SK-N-SH (cell line): ENCODE results near the gene MORN2. TPM values are rescaled to one million over a fixed set of nuclear protein-coding genes. Genes with fewer than 3 reads are reported as not detected.
"Not testable (repeated sequence)": the region's sequence is repeated elsewhere in the genome, so short reads cannot be mapped to it uniquely, and the experiment has no call there.

Experiments used
- CTCF ChIA-PET: fragments of 300-600, 350-600 bp; formaldehyde crosslinking; extraction: SDS; loops from one replicate; lab custom pipeline; 2021; lab: Yijun Ruan, JAX
- POLR2A ChIA-PET: fragments of 350-600 bp; sonication (Branson Sonifier 250); formaldehyde crosslinking; extraction: SDS; loops from one replicate; lab custom pipeline; 2020; ENCODE audit warnings: antibody characterized with exemption, inconsistent platforms; lab: Yijun Ruan, JAX
- DNase-seq: peaks from one replicate; pipeline ENCODE4 v3.0.0; 2012
- H2AFZ ChIP-seq: fragments of 200-600 bp; sonication (generic); 2 replicates; pipeline ENCODE4 v1.8.1; 2016; ENCODE audit warnings: antibody characterized with exemption, mild to moderate bottlenecking, low read depth
- H3F3A ChIP-seq: fragments of 200-600 bp; sonication (generic); replicated peaks from 2 replicates; pipeline ENCODE3; 2016; ENCODE audit warnings: antibody characterized with exemption, mild to moderate bottlenecking; ENCODE audit not compliant: insufficient read depth
- H3K27ac ChIP-seq, 2 experiments: fragments of 200-500 bp in 1 of 2; fragments of 200-600 bp in 1 of 2; sonication (Bioruptor generic) in 1 of 2; sonication (generic), shearing (Covaris generic) in 1 of 2; 2 replicates each; pipeline versions ENCODE4 v1.5.1 to v1.6.1; 2014 to 2016; ENCODE audit warnings: low read depth in 2 of 2, inconsistent platforms in 1 of 2, low read length in 1 of 2, mild to moderate bottlenecking in 1 of 2, mixed read lengths in 1 of 2
- H3K27me3 ChIP-seq: fragments of 200-600 bp; sonication (generic), shearing (Covaris generic); 2 replicates; pipeline ENCODE4 v1.6.1; 2016; ENCODE audit warnings: mixed run types; ENCODE audit not compliant: insufficient read depth
- H3K36me3 ChIP-seq, 2 experiments: fragments of 200-500 bp in 1 of 2; fragments of 200-600 bp in 1 of 2; sonication (Bioruptor generic) in 1 of 2; sonication (generic) in 1 of 2; replicated peaks in 1 of 2; 2 replicates each; pipeline versions ENCODE3 to v1.5.1; 2014 to 2016; ENCODE audit warnings: low read length in 1 of 2, mild to moderate bottlenecking in 1 of 2; ENCODE audit not compliant: insufficient read depth in 2 of 2, control insufficient read depth in 1 of 2
- H3K4me1 ChIP-seq, 2 experiments: fragments of 200-500 bp in 1 of 2; fragments of 200-600 bp in 1 of 2; sonication (Bioruptor generic) in 1 of 2; sonication (generic), shearing (Covaris generic) in 1 of 2; 2 replicates each; pipeline versions ENCODE4 v1.5.1 to v1.6.1; 2014 to 2016; ENCODE audit warnings: low read depth in 1 of 2, low read length in 1 of 2, mixed run types in 1 of 2; ENCODE audit not compliant: insufficient read depth in 2 of 2, control insufficient read depth in 1 of 2
- H3K4me2 ChIP-seq: fragments of 200-600 bp; sonication (generic), shearing (Covaris generic); 2 replicates; pipeline ENCODE4 v1.6.1; 2017; ENCODE audit warnings: mixed run types
- H3K4me3 ChIP-seq, 2 experiments: fragments of 200-500 bp in 1 of 2; fragments of 200-600 bp in 1 of 2; sonication (Bioruptor generic) in 1 of 2; sonication (generic), shearing (Covaris generic) in 1 of 2; 2 replicates each; pipeline versions ENCODE4 v1.5.1 to v1.8.1; 2014 to 2016; ENCODE audit warnings: low read depth in 2 of 2, inconsistent platforms in 1 of 2, low read length in 1 of 2, mild to moderate bottlenecking in 1 of 2, mixed read lengths in 1 of 2, moderate library complexity in 1 of 2
- H3K79me2 ChIP-seq: fragments of 200-600 bp; sonication (generic); 2 replicates; pipeline ENCODE4 v1.8.1; 2017; ENCODE audit warnings: mild to moderate bottlenecking; ENCODE audit not compliant: insufficient read depth
- H3K9ac ChIP-seq: fragments of 200-600 bp; sonication (generic); 2 replicates; pipeline ENCODE4 v1.6.1; 2017; ENCODE audit warnings: mixed run types
- H3K9me2 ChIP-seq: fragments of 200-600 bp; sonication (generic); 2 replicates; pipeline ENCODE4 v1.6.1; 2017; ENCODE audit warnings: mixed run types
- H3K9me3 ChIP-seq: fragments of 200-600 bp; sonication (generic); 2 replicates; pipeline ENCODE4 v1.6.1; 2017; ENCODE audit warnings: mixed run types, mild to moderate bottlenecking, moderate library complexity
- H4K20me1 ChIP-seq: fragments of 200-600 bp; sonication (generic); 2 replicates; pipeline ENCODE4 v1.6.1; 2017; ENCODE audit warnings: mild to moderate bottlenecking, mixed run types; ENCODE audit not compliant: insufficient read depth
- FOSL2 ChIP-seq: IDR thresholded peaks from 2 replicates; pipeline ENCODE4 v1.4.0; 2012; ENCODE audit warnings: low read depth, mild to moderate bottlenecking, moderate library complexity, borderline replicate concordance
- FOXJ3 ChIP-seq: sonication (generic); formaldehyde crosslinking; IDR thresholded peaks from 2 replicates; pipeline ENCODE4 v1.5.1; 2020; ENCODE audit warnings: mild to moderate bottlenecking, missing genetic modification reagents
- JUND ChIP-seq: IDR thresholded peaks from 2 replicates; pipeline ENCODE4 v1.4.0; 2012
- MXI1 ChIP-seq: IDR thresholded peaks from 2 replicates; pipeline ENCODE4 v1.6.1; 2012; ENCODE audit warnings: mild to moderate bottlenecking, low read depth, low read length, improper control_type of control experiment
- SIN3A ChIP-seq: IDR thresholded peaks from 2 replicates; pipeline ENCODE4 v1.6.1; 2012; ENCODE audit warnings: low read depth, mild to moderate bottlenecking, low read length, moderate library complexity, borderline replicate concordance
- SMC3 ChIP-seq: IDR thresholded peaks from 2 replicates; pipeline ENCODE4 v1.6.1; 2012; ENCODE audit warnings: low read depth, low read length, improper control_type of control experiment
- TAF1 ChIP-seq: IDR thresholded peaks from 2 replicates; pipeline ENCODE4 v1.6.1; 2012; ENCODE audit warnings: low read depth, mild to moderate bottlenecking, low read length, moderate library complexity, borderline replicate concordance
- WGBS: methylation state at CpG from one replicate; pipeline ENCODE4 v1.1.6; 2017; ENCODE audit warnings: low lambda C conversion rate; 5-methylcytosine and 5-hydroxymethylcytosine counted together
- polyA plus RNA-seq, 3 experiments: library from polyadenylated mRNA; depleted of rRNA; stranded (reverse); fragments of >200 nt; gene quantifications; 2 replicates each; pipeline ENCODE4 v1.2.3, GENCODE V29; 2012
- TF ChIP-seq, protein P1 (sequence below): IDR thresholded peaks from 2 replicates; pipeline ENCODE4 v1.6.1; 2012; ENCODE audit warnings: mild to moderate bottlenecking, low read depth, low read length, moderate library complexity
- TF ChIP-seq, protein P2 (sequence below): fragments of 150-350 bp; IDR thresholded peaks from 2 replicates; pipeline ENCODE4 v1.6.1; 2017; ENCODE audit warnings: antibody characterized with exemption, low read length, low read depth, borderline replicate concordance

MORN2 gene
- polyA plus RNA-seq, 1 of the 3 experiments (the other 2 are of a cell fraction): 23.2 TPM

DNA sequence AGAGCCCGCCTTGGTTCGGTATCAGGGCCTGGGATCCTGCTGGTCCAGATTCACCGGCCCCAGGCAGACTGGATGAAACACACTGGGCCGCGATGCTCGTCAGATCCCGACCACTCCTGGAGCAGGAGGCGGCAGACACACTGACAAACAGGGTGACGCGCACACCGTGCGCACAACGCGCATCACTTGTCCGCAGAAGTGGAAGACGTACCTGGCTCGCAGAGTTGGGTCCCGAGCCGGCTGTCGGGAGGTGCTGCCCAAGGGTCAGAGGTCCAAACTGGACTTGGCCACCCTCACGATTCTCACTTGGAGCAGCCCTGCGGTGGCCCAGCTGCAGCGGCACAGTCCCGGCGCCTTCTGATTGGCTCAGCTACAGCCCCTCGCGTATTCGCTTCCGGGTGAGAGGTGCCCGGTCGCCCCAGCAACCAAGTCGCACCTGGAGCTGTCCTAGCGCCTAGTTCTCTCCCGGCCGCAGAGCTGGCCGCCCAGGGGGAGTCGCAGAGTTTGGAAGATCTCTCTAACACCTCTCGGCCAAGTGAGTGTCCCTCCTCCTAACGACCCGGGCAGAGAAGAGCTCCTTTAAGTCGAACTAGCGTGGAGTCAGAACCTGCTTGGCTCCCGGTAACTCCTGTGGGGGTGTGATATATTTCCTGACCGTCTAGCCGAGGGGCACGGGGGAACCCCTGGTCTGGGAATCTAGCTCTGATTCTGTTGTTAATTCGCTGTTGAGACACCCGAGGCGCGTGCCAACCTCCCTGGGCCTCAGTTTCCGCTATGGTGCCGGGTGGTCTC is at the start of gene MORN2, which contains the start of gene DHX57 (continued):
- TF ChIP-seq, protein P1, sequence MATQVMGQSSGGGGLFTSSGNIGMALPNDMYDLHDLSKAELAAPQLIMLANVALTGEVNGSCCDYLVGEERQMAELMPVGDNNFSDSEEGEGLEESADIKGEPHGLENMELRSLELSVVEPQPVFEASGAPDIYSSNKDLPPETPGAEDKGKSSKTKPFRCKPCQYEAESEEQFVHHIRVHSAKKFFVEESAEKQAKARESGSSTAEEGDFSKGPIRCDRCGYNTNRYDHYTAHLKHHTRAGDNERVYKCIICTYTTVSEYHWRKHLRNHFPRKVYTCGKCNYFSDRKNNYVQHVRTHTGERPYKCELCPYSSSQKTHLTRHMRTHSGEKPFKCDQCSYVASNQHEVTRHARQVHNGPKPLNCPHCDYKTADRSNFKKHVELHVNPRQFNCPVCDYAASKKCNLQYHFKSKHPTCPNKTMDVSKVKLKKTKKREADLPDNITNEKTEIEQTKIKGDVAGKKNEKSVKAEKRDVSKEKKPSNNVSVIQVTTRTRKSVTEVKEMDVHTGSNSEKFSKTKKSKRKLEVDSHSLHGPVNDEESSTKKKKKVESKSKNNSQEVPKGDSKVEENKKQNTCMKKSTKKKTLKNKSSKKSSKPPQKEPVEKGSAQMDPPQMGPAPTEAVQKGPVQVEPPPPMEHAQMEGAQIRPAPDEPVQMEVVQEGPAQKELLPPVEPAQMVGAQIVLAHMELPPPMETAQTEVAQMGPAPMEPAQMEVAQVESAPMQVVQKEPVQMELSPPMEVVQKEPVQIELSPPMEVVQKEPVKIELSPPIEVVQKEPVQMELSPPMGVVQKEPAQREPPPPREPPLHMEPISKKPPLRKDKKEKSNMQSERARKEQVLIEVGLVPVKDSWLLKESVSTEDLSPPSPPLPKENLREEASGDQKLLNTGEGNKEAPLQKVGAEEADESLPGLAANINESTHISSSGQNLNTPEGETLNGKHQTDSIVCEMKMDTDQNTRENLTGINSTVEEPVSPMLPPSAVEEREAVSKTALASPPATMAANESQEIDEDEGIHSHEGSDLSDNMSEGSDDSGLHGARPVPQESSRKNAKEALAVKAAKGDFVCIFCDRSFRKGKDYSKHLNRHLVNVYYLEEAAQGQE: peak; percentile 80; the same call in 1 of the 2 replicates
- TF ChIP-seq SIN3A (peak; percentile 91), MXI1 (peak; percentile 82; the same call in 1 of the 2 replicates), JUND (no peak), TAF1 (peak; percentile 42), FOXJ3 (CRISPR knock-in tag) (no peak), SMC3 (no peak)
- TF ChIP-seq, protein P2, sequence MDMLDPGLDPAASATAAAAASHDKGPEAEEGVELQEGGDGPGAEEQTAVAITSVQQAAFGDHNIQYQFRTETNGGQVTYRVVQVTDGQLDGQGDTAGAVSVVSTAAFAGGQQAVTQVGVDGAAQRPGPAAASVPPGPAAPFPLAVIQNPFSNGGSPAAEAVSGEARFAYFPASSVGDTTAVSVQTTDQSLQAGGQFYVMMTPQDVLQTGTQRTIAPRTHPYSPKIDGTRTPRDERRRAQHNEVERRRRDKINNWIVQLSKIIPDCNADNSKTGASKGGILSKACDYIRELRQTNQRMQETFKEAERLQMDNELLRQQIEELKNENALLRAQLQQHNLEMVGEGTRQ: no peak

DNA sequence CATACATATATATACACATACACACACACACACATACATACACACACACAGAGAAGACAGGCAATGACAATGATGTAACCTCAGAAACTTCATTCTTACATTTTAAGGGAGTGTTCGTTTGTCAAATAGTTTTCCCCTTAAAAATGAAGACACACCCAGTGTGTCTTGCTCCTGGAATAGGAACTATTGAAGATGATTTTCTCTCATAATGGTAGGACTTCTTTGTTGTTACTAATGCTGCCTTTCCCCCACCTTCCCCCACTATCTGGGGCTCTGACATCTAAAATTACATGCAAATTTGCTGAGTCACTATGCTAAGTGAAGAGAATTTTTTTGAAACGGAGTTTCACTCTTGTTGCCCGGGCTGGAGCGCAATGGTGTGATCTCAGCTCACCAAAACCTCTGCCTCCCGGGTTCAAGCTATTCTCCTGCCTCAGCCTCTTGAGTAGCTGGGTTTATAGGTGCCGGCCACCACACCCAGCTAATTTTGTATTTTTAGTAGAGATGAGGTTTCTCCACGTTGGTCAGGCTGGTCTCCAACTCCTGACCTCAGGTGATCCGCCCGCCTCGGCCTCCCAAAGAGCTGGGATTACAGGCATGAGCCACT is 48.1 kb upstream of the MORN2 start:
- not testable (repeated sequence) for H3K9me3 ChIP-seq, DNase-seq, H3K4me3 ChIP-seq

More for the DNA sequence above, 48.1 kb upstream of the MORN2 start:
- CTCF ChIA-PET: interaction anchor here (1.7 kb wide), 1 partner anchor 11 kb away, joined by 3 read pairs; no protein-coding TSS in a partner anchor
- WGBS: 68% methylated on average over 10 of the region's 10 CpGs
- H3K4me1 ChIP-seq, H3K27me3 ChIP-seq, H3K9ac ChIP-seq, H3K9me2 ChIP-seq, H3K79me2 ChIP-seq, H3F3A ChIP-seq, POLR2A ChIA-PET, H4K20me1 ChIP-seq: not testable (repeated sequence)
- 0 out of 2 replicates have a peak overlapping the region, but pooled peaks have one; percentile 6 for H3K4me2 ChIP-seq
- H3K27ac ChIP-seq: peak overlapping the region; percentile 45 to 67
- peaks cover 27 to 43% of the 10 kb centered on the region in 2 experiments for H3K36me3 ChIP-seq
- TF ChIP-seq JUND: peak; percentile 17; the same call in 1 of the 2 replicates
- TF ChIP-seq FOSL2: peak; percentile 56; the same call in 1 of the 2 replicates
- H2AFZ ChIP-seq: peak overlapping the region; percentile 31; the same call in 1 of the 2 replicates
